ENCODE measurements around the gene TMPRSS15.

Gene TMPRSS15

DNA sequence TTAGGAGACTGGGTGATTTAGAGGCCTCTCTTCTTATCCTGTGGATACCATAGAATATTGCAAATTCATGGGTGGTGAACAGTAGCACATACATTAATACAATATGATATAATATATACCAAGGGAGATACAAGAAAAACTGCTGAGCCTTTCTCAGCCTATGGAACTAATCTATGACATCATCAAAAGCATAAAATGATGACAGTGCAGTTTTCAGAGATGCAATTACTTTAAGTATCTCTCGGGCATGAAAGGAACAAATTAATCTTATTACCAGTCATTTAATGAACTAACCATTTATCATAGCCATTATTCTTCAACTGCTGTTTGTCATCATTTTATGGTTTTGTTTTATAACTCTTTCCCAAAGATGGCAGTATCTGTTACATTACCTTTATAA is 155.4 kb downstream of the TMPRSS15 start:
- DNase-seq (ENCODE audit: low read depth in 4 of 4, low spot score in 1 of 4), result no peak

DNA sequence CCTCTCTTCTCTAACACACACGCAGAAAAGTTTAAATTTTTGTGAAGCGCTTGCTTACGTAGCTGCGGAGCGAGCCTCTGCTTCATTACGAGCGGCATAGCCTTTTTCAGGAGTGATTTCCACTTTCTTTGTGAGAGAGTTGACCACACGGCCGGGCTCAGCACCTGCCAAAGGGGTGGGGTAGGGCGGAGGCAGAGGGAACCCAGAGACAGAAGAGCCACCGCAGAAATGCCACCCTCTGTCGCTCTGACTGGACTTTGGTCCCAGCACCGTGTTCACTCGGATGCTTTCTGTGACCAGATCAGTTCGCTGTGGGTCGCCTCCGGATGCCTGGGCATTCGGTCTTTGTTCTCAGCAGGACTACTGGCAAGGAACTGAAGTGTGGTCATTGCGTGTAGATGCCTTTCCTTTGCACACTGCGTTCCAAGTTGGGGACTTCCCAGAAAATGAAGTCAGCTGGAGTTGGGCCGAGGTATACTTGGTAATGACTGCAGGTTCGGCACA is 158.1 kb downstream of the TMPRSS15 start:
- DNase-seq (ENCODE audit: low read depth in 4 of 4, low spot score in 1 of 4), result no peak

DNA sequence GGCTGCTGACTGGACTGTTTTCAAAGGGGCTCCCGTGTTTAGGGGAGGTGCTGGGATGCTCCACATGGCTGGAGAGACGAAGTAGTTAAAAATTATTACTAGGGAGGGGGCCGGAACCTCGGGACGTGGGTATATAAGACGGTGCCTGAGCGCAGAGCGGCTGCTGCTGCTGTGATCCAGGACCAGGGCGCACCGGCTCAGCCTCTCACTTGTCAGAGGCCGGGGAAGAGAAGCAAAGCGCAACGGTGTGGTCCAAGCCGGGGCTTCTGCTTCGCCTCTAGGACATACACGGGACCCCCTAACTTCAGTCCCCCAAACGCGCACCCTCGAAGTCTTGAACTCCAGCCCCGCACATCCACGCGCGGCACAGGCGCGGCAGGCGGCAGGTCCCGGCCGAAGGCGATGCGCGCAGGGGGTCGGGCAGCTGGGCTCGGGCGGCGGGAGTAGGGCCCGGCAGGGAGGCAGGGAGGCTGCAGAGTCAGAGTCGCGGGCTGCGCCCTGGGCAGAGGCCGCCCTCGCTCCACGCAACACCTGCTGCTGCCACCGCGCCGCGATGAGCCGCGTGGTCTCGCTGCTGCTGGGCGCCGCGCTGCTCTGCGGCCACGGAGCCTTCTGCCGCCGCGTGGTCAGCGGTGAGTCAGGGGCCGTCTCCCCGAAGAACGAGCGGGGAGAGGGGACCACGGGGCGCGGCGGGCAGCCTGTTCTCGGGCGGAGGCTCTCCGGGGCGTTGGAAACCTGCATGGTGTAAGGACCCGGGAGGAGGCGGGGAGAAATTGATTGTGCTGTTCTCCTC is 158.7 kb downstream of the TMPRSS15 start, which contains the start of gene CHODL:
Gene CHODL, plus strand, starts transcription at position 163 of the 793 bp plus-strand sequence. Its CDS starts 391 bp downstream, at position 554.
- no peak for DNase-seq (ENCODE audit: low read depth in 4 of 4, low spot score in 1 of 4)

DNA sequence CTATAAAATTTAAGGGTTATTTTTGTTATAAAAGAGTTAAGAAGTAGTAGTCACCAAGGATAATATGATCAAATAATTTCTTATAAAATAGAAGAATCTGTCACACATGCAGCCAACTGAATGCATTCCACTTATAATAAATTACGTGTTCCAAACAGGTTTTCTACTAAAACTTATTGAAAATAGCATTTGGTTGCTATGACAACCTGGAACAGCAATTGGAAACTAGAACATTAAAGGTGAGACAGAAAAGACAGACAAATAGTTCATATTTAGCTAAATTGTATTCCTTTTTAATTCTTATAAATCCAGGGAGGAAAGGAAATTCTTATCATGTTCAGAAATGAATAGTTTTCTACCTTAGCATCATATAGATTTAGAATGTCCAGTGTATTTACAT is 168.0 kb downstream of the TMPRSS15 start:
- no peak for DNase-seq (ENCODE audit: low read depth in 4 of 4, low spot score in 1 of 4)

DNA sequence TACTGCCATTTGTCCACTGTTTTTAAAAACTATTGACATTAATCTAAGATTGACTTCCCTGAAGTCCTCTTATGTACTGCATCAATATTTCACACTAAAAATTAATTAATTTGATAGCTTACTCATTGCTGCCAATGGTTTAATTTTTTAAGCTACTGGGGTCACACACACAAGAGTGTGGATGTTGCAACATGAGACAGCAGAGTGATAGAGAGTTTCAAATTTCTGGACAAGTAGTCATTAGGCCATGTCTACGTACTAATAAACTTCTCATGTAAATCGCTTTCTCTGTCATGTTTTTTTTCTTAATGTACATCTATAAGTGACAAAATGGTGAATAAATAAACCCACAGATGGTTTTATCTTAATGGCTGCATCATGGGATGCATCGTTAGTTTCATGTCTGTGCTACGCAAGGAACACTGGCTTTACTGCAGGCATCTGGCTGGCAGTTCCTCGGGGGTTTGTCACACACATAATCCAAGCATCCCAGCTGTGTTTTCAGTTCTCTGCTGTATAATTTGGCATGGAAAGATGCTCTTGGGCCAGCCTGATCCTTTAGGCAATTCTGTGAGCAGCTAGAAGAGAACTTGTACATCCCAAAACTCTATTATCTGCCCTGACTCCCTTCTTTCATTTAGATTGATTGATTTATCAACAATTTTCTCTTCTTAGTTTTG is 175.4 kb downstream of the TMPRSS15 start:
- no peak for DNase-seq (ENCODE audit: low read depth in 4 of 4, low spot score in 1 of 4)

DNA sequence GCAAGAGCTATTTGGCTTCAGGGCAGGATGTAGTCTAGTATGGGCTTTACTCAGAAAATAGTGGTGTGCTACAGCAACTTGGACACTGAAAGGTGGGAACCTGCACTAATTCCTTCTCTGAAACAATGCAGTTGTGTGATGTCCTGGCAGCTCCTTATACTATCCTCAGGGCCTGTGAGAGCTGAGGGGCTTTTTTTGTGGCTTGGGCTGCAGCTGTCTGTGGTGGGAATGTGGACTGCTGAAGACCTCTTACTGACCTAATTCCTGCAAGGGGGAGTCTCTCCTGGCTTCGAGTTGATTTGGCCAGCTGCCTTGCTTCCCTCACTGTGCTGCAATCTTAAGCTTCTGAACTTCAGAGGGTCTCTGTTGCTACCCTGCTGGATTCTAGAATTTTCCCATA is 181.2 kb downstream of the TMPRSS15 start:
- DNase-seq (ENCODE audit: low read depth in 4 of 4, low spot score in 1 of 4), result no peak

DNA sequence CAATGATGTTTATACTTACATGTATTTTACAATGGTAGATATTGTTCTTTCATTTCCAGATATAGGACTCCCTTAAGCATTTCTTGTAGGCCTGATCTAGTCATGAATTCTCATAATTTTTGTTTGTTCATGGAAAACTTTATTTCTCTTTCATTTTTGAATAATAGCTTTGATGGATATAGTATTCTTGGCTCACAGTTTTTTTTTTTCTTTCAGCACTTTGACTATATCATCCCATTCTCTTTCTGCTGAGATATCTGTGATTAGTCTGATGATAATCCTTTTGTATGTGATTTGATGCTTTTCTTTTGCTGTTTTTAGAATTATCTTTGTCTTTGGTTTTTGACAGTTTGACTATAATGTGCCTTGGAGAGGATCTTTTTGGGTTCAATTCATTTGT is 183.1 kb downstream of the TMPRSS15 start:
- DNase-seq (ENCODE audit: low read depth in 4 of 4, low spot score in 1 of 4), result no peak
